Gastroesophageal sphincter (tissue), 4 donors: ENCODE results near the gene NAA80. TPM values are rescaled to one million over a fixed set of nuclear protein-coding genes. Genes with fewer than 3 reads are reported as not detected.

ENCODE experiments used
- ATAC-seq: fragments of 150-250 bp; one replicate; pipeline ENCODE4 v1.9.1; 2016; ENCODE audit warnings: mild to moderate bottlenecking, moderate library complexity
- H3K27ac ChIP-seq, 4 donors: fragments of 200-600 bp; sonication (generic) in 3 of 4; 1 replicate in 3 of 4; 2 replicates in 1 of 4; pipeline ENCODE4 v1.5.1; 2016 to 2019
- H3K27me3 ChIP-seq: fragments of 200-600 bp; sonication (generic); one replicate; pipeline ENCODE4 v1.5.1; 2019
- H3K36me3 ChIP-seq, 2 donors: fragments of 200-600 bp; sonication (generic); one replicate each; pipeline ENCODE4 v1.5.1; 2019; ENCODE audit warnings: control low read depth in 1 of 2
- H3K4me1 ChIP-seq, 3 donors: fragments of 200-600 bp; sonication (generic); 1 replicate in 2 of 3; 2 replicates in 1 of 3; pipeline ENCODE4 v1.5.1; 2016 to 2019; ENCODE audit warnings: control low read depth in 2 of 3
- H3K4me3 ChIP-seq, 2 donors: fragments of 200-600 bp; sonication (generic); one replicate each; pipeline ENCODE4 v1.5.1; 2019; ENCODE audit warnings: mild to moderate bottlenecking in 1 of 2, moderate library complexity in 1 of 2
- H3K9me3 ChIP-seq, 3 donors: fragments of 200-600 bp; sonication (generic); one replicate each; pipeline ENCODE4 v1.5.1; 2017 to 2019; ENCODE audit warnings: control low read depth in 2 of 3
- EP300 ChIP-seq: sonication (generic); formaldehyde crosslinking; IDR thresholded peaks from one replicate; pipeline ENCODE4 v1.6.1; 2017; ENCODE audit warnings: antibody characterized with exemption, mild to moderate bottlenecking
- POLR2A ChIP-seq, 2 donors: fragments of 450-650 bp; IDR thresholded peaks; one replicate each; pipeline ENCODE4 v1.6.1; 2017; ENCODE audit warnings: antibody characterized with exemption in 2 of 2, mild to moderate bottlenecking in 2 of 2, moderate library complexity in 1 of 2
- POLR2AphosphoS5 ChIP-seq: sonication (generic); formaldehyde crosslinking; IDR thresholded peaks from one replicate; pipeline ENCODE4 v1.6.1; 2017; ENCODE audit warnings: antibody characterized with exemption
- WGBS, 2 donors: methylation state at CpG; one replicate each; pipeline ENCODE4 v1.1.5; 2018; ENCODE audit warnings: low coverage in 1 of 2; 5-methylcytosine and 5-hydroxymethylcytosine counted together
- total RNA-seq, 4 donors: library from RNA; depleted of rRNA; stranded (reverse); fragments of >200 nt; gene quantifications; one replicate each; pipeline ENCODE4 v1.1.0, GENCODE V29; 2016
- TF ChIP-seq, protein P1 (sequence below), 4 experiments: fragments of 200-600 bp in 2 of 4; fragments of 450-650 bp in 2 of 4; sonication (generic) in 1 of 4; IDR thresholded peaks; one replicate each; pipeline ENCODE4 v1.5.1; 2017 to 2019; ENCODE audit warnings: antibody characterized with exemption in 4 of 4, mild to moderate bottlenecking in 2 of 4, moderate library complexity in 2 of 4

Gene NAA80
- total RNA-seq, 4 donors from 2014 or later, result 4.2 to 12.3 (median 7.9) TPM

GRCh38 chr3:50246517-50246954 lies 52.7 kb downstream of the NAA80 start:
- peak; percentile 44 for ATAC-seq
- peaks cover 0 to 23% of the 10 kb centered on the region in 2 donors for H3K36me3 ChIP-seq
- WGBS, 2 donors, result 28 to 38% methylated on average over 2 to 3 of the region's 10 CpGs
- no peaks in the 10 kb centered on the region for H3K27me3 ChIP-seq
- H3K4me1 ChIP-seq, result peaks cover 3 to 100% (median 90%) of the 10 kb centered on the region in 3 donors
- H3K9me3 ChIP-seq, result no peaks in the 10 kb centered on the region
- TF ChIP-seq, protein P1, sequence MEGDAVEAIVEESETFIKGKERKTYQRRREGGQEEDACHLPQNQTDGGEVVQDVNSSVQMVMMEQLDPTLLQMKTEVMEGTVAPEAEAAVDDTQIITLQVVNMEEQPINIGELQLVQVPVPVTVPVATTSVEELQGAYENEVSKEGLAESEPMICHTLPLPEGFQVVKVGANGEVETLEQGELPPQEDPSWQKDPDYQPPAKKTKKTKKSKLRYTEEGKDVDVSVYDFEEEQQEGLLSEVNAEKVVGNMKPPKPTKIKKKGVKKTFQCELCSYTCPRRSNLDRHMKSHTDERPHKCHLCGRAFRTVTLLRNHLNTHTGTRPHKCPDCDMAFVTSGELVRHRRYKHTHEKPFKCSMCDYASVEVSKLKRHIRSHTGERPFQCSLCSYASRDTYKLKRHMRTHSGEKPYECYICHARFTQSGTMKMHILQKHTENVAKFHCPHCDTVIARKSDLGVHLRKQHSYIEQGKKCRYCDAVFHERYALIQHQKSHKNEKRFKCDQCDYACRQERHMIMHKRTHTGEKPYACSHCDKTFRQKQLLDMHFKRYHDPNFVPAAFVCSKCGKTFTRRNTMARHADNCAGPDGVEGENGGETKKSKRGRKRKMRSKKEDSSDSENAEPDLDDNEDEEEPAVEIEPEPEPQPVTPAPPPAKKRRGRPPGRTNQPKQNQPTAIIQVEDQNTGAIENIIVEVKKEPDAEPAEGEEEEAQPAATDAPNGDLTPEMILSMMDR (IDR thresholded peaks at IDR 0.05), result peak in 1 of 4 experiments; percentile 7
- TF ChIP-seq EP300 (no peak), POLR2AphosphoS5 (no peak), POLR2A (IDR thresholded peaks at IDR 0.05) (no peak)
- peak overlapping the region in 1 of 2 donors; percentile 47 for H3K4me3 ChIP-seq
- H3K27ac ChIP-seq, result peak overlapping the region; percentile 31 to 100 (median 87)

Other genes starting within 250 kb of the NAA80 start
- gene RBM5, start 210.5 kb downstream of the NAA80 start, total RNA-seq, result 100 to 1,000 TPM in 3 of 4 donors, 10 to 100 TPM in 1; 85.7 to 228 (median 136) TPM
- 10 to 100 TPM in 3 of 4 donors, 1 to 10 TPM in 1; 6.7 to 33.5 (median 16.3) TPM for gene SEMA3F, start 144.1 kb downstream of the NAA80 start, total RNA-seq
- not detected for gene GNAT1, start 107.8 kb downstream of the NAA80 start, total RNA-seq
- gene SLC38A3, start 94.1 kb downstream of the NAA80 start, total RNA-seq, result under 1 TPM in 2 of 4 donors, not detected in 2; 0.35 TPM
- 100 to 1,000 TPM; 172 to 262 (median 222) TPM for gene GNAI2, start 63.2 kb downstream of the NAA80 start, total RNA-seq
- gene SEMA3B, start 30.3 kb downstream of the NAA80 start, total RNA-seq, result 10 to 100 TPM; 29.1 to 54.9 (median 44.2) TPM
- not detected for gene LSMEM2, start 20.3 kb downstream of the NAA80 start, total RNA-seq
- gene IFRD2, start 7.0 kb downstream of the NAA80 start, total RNA-seq, result 10 to 100 TPM; 37.3 to 85.4 (median 64.9) TPM
- gene HYAL3, start within 50 bp of the NAA80 start, total RNA-seq, result 1 to 10 TPM; 2.4 to 8.8 (median 4.0) TPM
- 10 to 100 TPM in 2 of 4 donors, 1 to 10 TPM in 2; 4.8 to 12.3 (median 7.9) TPM for gene HYAL1, start 4.2 kb upstream of the NAA80 start, total RNA-seq
- gene HYAL2, start 23.3 kb upstream of the NAA80 start, total RNA-seq, result 10 to 100 TPM; 37.2 to 87.0 (median 74.8) TPM
- gene TUSC2, start 28.8 kb upstream of the NAA80 start, total RNA-seq, result 10 to 100 TPM; 23.8 to 36.2 (median 31.3) TPM
- gene RASSF1, start 41.4 kb upstream of the NAA80 start, total RNA-seq, result 10 to 100 TPM; 24.5 to 40.3 (median 26.9) TPM
- gene ZMYND10, start 46.3 kb upstream of the NAA80 start, total RNA-seq, result under 1 TPM in 1 of 4 donors, not detected in 3; 0.54 TPM
- 10 to 100 TPM; 14.0 to 26.6 (median 19.5) TPM for gene NPRL2, start 51.4 kb upstream of the NAA80 start, total RNA-seq
- gene CYB561D2, start 51.5 kb upstream of the NAA80 start, total RNA-seq, result 10 to 100 TPM in 1 of 4 donors, 1 to 10 TPM in 3; 4.7 to 10.9 (median 9.0) TPM
- gene TMEM115, start 60.1 kb upstream of the NAA80 start, total RNA-seq, result 10 to 100 TPM; 41.1 to 66.2 (median 55.7) TPM
- gene CACNA2D2, start 204.2 kb upstream of the NAA80 start, total RNA-seq, result 1 to 10 TPM in 1 of 4 donors, under 1 TPM in 3; 0.31 to 1.7 (median 0.66) TPM